Adrenal gland (tissue), 12 donors: Measurements from ENCODE around the gene AK3. TPM values are rescaled to one million over a fixed set of nuclear protein-coding genes. Genes with fewer than 3 reads are reported as not detected.

Experiments used
- DNase-seq, 7 donors: peaks; one replicate each; pipeline ENCODE4 v3.0.0-alpha.2; 2019 to 2020
- H3K27ac ChIP-seq, 5 donors: fragments of 200-600 bp; sonication (generic) in 4 of 5; 1 replicate in 3 of 5; 2 replicates in 2 of 5; pipeline versions ENCODE4 v1.5.1 to v1.8.0; 2016 to 2020; ENCODE audit warnings: mild to moderate bottlenecking in 1 of 5
- H3K27me3 ChIP-seq: fragments of 200-600 bp; 2 replicates; pipeline ENCODE4 v1.8.0; 2021
- H3K36me3 ChIP-seq, 2 donors: fragments of 200-600 bp; replicated peaks in 1 of 2; 1 replicate in 1 of 2; 2 replicates in 1 of 2; pipeline versions ENCODE4 v1.5.1 to v1.8.0; 2018 to 2022
- H3K4me1 ChIP-seq, 2 donors: fragments of 200-600 bp; replicated peaks in 1 of 2; 1 replicate in 1 of 2; 2 replicates in 1 of 2; pipeline versions ENCODE4 v1.5.1 to v1.8.0; 2018 to 2021
- H3K4me3 ChIP-seq, 4 donors: fragments of 200-600 bp; sonication (generic) in 3 of 4; one replicate each; pipeline ENCODE4 v1.5.1; 2016 to 2018
- H3K9me3 ChIP-seq, 3 donors: fragments of 200-600 bp; sonication (generic) in 1 of 3; replicated peaks in 1 of 3; 1 replicate in 2 of 3; 2 replicates in 1 of 3; pipeline versions ENCODE4 v1.5.1 to v1.8.0; 2016 to 2021
- POLR2A ChIP-seq, 2 donors: fragments of 450-650 bp; IDR thresholded peaks; one replicate each; pipeline ENCODE4 v1.6.1; 2017; ENCODE audit warnings: antibody characterized with exemption in 2 of 2, mild to moderate bottlenecking in 2 of 2, moderate library complexity in 1 of 2
- WGBS, 4 donors: extraction: QIAGEN DNeasy Blood & Tissue Kit in 2 of 4; methylation state at CpG; one replicate each; pipeline versions ENCODE4 v1.1.5 to v1.1.7; 2013 to 2017; 5-methylcytosine and 5-hydroxymethylcytosine counted together
- intact Hi-C, 2 donors: fragments of 100-400 bp; cut with DNase I; formaldehyde crosslinking; loops; one replicate each; pipeline versions ENCODE4 v1.14.1 to v1.15.0; 2022 to 2023
- polyA plus RNA-seq, 3 donors: library from polyadenylated mRNA; stranded (reverse); fragments of 200-250 nt in 2 of 3; fragments of 350-450 nt in 1 of 3; fragmentation: Illumina TruSeq in 1 of 3; extraction: RNeasy Lipid Tissue Mini Kit (QIAGEN cat#74804) in 1 of 3; gene quantifications; one replicate each; pipeline ENCODE4 v1.2.3, GENCODE V29; 2013 to 2014
- total RNA-seq, 9 donors: library from RNA; depleted of rRNA in 4 of 9; stranded (reverse); fragments of >200 nt in 4 of 9; fragments of 120-200 nt in 1 of 9; fragmentation: NEBNext Ultra II Directional in 1 of 9; extraction: Animal tissue kit (Norgen Biotek cat#: 25700) in 1 of 9; gene quantifications; one replicate each; pipeline versions ENCODE4 v1.1.0 to v1.2.4, GENCODE V29; 2013 to 2023
- TF ChIP-seq, protein P1 (sequence below), 6 experiments: fragments of 450-650 bp in 4 of 6; fragments of 200-600 bp in 2 of 6; sonication (generic) in 1 of 6; IDR thresholded peaks; 1 replicate in 5 of 6; 2 replicates in 1 of 6; pipeline versions ENCODE4 v1.5.1 to v1.8.0; 2016 to 2021; ENCODE audit warnings: antibody characterized with exemption in 6 of 6, mild to moderate bottlenecking in 2 of 6, moderate library complexity in 1 of 6
- donor health status: healthy with polysubstance abuse.
- donor health status: Bipolar disorder and iron deficiency.
- donor health status: DM: yes; HTN: yes; CAD: no.
- donor health status: DM: no; HTN: no; CAD: no.
- donor health status: DM: no; HTN: no; CAD: no.
- donor health status: DM: yes; HTN: yes; CAD: no.

Gene AK3
- total and polyA plus RNA-seq, 12 donors = 31.6 to 237 (median 113) TPM

DNA sequence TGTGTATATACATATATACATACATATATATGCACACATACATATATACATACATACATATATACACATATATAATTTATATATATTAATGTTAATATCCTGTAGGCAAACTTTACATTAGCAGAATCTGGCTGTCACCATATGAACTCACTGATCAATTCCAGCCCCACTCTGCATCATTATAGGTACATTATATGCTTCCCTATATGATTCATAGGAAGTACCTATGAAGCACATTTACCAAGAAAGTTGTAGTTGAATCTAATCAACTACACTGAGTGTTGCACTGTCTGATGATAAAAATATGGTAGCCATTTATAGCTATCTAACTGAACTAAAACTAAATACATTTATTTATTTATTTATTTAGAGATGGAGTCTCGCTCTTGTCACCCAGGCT, 69.3 kb downstream of the AK3 start:
- no peaks in the 10 kb centered on the region for H3K36me3 ChIP-seq
- no peak overlapping the region for H3K27ac ChIP-seq
- no peak overlapping the region for H3K4me3 ChIP-seq
- peaks cover 0 to 8% of the 10 kb centered on the region in 2 donors for H3K4me1 ChIP-seq
- H3K9me3 ChIP-seq = no peaks in the 10 kb centered on the region
- WGBS, 4 donors = 96 to 100% (median 100%) methylated on average over 1 of the region's 1 CpG
- intact Hi-C loops = no loop called here
- TF ChIP-seq POLR2A (IDR thresholded peaks at IDR 0.05) = no peak
- TF ChIP-seq, protein P1, sequence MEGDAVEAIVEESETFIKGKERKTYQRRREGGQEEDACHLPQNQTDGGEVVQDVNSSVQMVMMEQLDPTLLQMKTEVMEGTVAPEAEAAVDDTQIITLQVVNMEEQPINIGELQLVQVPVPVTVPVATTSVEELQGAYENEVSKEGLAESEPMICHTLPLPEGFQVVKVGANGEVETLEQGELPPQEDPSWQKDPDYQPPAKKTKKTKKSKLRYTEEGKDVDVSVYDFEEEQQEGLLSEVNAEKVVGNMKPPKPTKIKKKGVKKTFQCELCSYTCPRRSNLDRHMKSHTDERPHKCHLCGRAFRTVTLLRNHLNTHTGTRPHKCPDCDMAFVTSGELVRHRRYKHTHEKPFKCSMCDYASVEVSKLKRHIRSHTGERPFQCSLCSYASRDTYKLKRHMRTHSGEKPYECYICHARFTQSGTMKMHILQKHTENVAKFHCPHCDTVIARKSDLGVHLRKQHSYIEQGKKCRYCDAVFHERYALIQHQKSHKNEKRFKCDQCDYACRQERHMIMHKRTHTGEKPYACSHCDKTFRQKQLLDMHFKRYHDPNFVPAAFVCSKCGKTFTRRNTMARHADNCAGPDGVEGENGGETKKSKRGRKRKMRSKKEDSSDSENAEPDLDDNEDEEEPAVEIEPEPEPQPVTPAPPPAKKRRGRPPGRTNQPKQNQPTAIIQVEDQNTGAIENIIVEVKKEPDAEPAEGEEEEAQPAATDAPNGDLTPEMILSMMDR (IDR thresholded peaks at IDR 0.05) = no peak
- no peak for DNase-seq
- no peaks in the 10 kb centered on the region for H3K27me3 ChIP-seq

DNA sequence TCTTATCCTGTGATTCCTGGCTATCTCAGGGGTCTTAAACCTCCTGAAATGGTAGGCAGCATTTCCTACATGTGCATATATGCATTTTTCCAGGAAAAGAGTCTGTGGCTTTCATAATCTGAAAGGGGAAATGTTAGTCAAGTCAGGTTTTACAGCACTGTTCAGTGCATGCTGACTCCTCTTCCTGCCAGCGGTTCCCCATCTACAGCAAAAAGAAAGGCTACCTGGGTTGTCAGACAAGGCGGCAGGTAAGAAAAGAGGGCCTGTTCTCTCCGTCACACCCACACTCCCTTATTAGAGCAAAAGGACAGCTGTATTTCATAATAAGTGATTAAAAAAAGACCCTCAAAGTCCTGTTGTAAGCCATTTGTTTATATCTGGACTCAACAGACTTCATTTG, 70.4 kb downstream of the AK3 start:
- H3K4me1 ChIP-seq = peaks cover 0 to 13% of the 10 kb centered on the region in 2 donors
- H3K36me3 ChIP-seq = no peaks in the 10 kb centered on the region
- intact Hi-C loops = no loop called here
- no peak for TF ChIP-seq POLR2A (IDR thresholded peaks at IDR 0.05)
- TF ChIP-seq, protein P1 (IDR thresholded peaks at IDR 0.05) = no peak
- no peaks in the 10 kb centered on the region for H3K27me3 ChIP-seq
- H3K27ac ChIP-seq = no peak overlapping the region
- WGBS, 4 donors = 82 to 89% (median 86%) methylated on average over 3 of the region's 3 CpGs
- no peaks in the 10 kb centered on the region for H3K9me3 ChIP-seq
- no peak for DNase-seq
- no peak overlapping the region for H3K4me3 ChIP-seq

DNA sequence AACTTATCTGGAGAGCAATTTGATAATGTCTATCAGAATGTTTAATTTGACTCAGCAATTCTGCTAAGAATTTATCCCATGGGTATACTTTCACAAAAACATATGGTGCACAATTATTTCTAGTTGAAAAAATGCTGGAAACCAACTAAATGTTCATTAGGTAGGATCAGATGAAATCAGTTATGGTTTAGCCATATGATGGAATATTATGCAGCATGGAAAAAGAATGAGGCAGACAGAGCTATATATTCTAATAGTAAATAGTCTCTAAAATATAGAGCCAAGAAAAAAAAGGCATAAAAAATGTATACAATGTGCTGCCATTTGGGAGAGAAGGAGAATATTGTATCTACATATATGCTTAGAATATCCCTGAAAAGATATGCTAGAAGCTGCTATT, 71.1 kb downstream of the AK3 start:
- H3K36me3 ChIP-seq = no peaks in the 10 kb centered on the region
- no peaks in the 10 kb centered on the region for H3K27me3 ChIP-seq
- intact Hi-C loops = no loop called here
- H3K4me3 ChIP-seq = no peak overlapping the region
- no peak for DNase-seq
- H3K27ac ChIP-seq = no peak overlapping the region
- TF ChIP-seq POLR2A (IDR thresholded peaks at IDR 0.05) = no peak
- TF ChIP-seq, protein P1 (IDR thresholded peaks at IDR 0.05) = no peak
- H3K4me1 ChIP-seq = peaks cover 3 to 10% of the 10 kb centered on the region in 2 donors
- H3K9me3 ChIP-seq = no peaks in the 10 kb centered on the region

DNA sequence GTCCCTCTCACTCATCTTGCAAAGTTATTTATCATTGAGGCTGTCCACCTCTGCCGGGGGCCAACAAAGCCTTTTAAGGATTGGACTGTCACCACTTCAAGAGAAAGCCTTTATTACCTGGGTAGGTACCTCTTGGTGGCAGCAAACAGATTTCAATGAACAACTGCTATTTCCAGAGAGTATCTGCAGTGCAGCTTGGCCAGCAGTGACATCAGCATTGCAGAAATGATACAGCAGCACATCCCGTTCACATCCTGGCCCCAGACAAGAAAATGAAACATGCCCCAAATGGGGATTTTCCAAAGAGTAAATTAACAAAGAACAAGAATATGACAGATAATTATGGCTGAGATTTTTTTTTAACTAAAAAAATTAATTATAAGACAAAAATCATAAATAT, 72.4 kb downstream of the AK3 start:
- no peak overlapping the region for H3K27ac ChIP-seq
- no peak overlapping the region for H3K4me3 ChIP-seq
- H3K27me3 ChIP-seq = no peaks in the 10 kb centered on the region
- WGBS, 4 donors = 80 to 93% (median 86%) methylated on average over 2 of the region's 2 CpGs
- TF ChIP-seq, protein P1 (IDR thresholded peaks at IDR 0.05) = no peak
- TF ChIP-seq POLR2A (IDR thresholded peaks at IDR 0.05) = no peak
- no peak for DNase-seq
- no peaks in the 10 kb centered on the region for H3K9me3 ChIP-seq
- peaks cover 7 to 16% of the 10 kb centered on the region in 2 donors for H3K4me1 ChIP-seq
- intact Hi-C loops = no loop called here
- no peaks in the 10 kb centered on the region for H3K36me3 ChIP-seq
